Cardiac muscle cell (in vitro differentiated cells and primary cell): ENCODE data around the gene ATP9B. TPM values are rescaled to one million over a fixed set of nuclear protein-coding genes. Genes with fewer than 3 reads are reported as not detected.

ENCODE experiments used
- DNase-seq, 2 donors: peaks; one replicate each; pipeline versions ENCODE4 v3.0.0 to v3.0.0-alpha.2; 2010 to 2017; ENCODE audit warnings: low read depth in 1 of 2, low spot score in 1 of 2
- H3K27ac ChIP-seq: fragments of 200-600 bp; sonication (generic); 2 replicates; pipeline ENCODE4 v1.5.1; 2016
- H3K27me3 ChIP-seq: fragments of 200-600 bp; sonication (generic); 2 replicates; pipeline ENCODE4 v1.6.0; 2016; ENCODE audit warnings: control low read depth
- H3K36me3 ChIP-seq: fragments of 200-600 bp; sonication (generic); 2 replicates; pipeline ENCODE4 v1.5.1; 2016; ENCODE audit warnings: control low read depth
- H3K4me1 ChIP-seq: fragments of 200-600 bp; sonication (generic); 2 replicates; pipeline ENCODE4 v1.8.1; 2017; ENCODE audit warnings: low read depth, mild to moderate bottlenecking, mixed run types
- H3K4me3 ChIP-seq: fragments of 200-600 bp; sonication (generic); 2 replicates; pipeline ENCODE4 v1.5.1; 2016; ENCODE audit warnings: mild to moderate bottlenecking
- H3K9me3 ChIP-seq: fragments of 200-600 bp; sonication (generic); 2 replicates; pipeline ENCODE4 v1.5.1; 2017; ENCODE audit warnings: low read depth, mild to moderate bottlenecking, control low read depth
- polyA plus RNA-seq: library from polyadenylated mRNA; unstranded; fragments of >200 nt; fragmentation: Nextera tagmentation; extraction: Ambion mirVana; gene quantifications from 2 replicates; pipeline ENCODE4 v1.2.1, GENCODE V29; 2016
- total RNA-seq: library from RNA; depleted of rRNA; stranded (reverse); fragments of >200 nt; gene quantifications from 2 replicates; pipeline ENCODE4 v1.2.3, GENCODE V29; 2016
- TF ChIP-seq, protein P1 (sequence below): IDR thresholded peaks from 2 replicates; pipeline ENCODE4 v1.5.1; 2012; ENCODE audit warnings: low read depth, mild to moderate bottlenecking, low read length

ATP9B gene
- total and polyA plus RNA-seq, 2 experiments from 2014 or later = 14.1 to 14.2 TPM

DNA sequence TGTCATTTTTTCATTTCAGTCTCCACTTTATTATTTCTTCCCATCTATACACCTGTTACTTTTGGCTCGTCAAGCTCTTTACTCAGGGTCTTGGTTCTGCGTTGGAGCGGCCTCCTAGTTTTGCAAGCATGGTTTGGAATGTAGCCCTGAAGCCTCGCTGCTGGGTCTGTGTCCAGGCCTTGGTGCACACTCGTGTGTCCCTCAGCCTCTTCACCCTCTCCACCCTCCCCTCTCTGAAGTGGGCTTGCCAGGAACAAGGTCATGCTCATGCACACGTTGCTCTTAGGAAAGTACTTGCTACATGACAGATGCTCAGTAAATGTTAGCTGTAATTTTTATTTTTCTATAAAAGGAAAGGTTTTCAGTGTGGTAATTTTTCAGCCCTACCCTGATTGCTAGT is 147.0 kb downstream of the ATP9B start:
- H3K4me3 ChIP-seq = no peak overlapping the region
- H3K36me3 ChIP-seq = no peaks in the 10 kb centered on the region
- H3K4me1 ChIP-seq = no peaks in the 10 kb centered on the region
- H3K9me3 ChIP-seq = no peaks in the 10 kb centered on the region
- no peak overlapping the region for H3K27ac ChIP-seq
- DNase-seq = no peak
- TF ChIP-seq, protein P1, sequence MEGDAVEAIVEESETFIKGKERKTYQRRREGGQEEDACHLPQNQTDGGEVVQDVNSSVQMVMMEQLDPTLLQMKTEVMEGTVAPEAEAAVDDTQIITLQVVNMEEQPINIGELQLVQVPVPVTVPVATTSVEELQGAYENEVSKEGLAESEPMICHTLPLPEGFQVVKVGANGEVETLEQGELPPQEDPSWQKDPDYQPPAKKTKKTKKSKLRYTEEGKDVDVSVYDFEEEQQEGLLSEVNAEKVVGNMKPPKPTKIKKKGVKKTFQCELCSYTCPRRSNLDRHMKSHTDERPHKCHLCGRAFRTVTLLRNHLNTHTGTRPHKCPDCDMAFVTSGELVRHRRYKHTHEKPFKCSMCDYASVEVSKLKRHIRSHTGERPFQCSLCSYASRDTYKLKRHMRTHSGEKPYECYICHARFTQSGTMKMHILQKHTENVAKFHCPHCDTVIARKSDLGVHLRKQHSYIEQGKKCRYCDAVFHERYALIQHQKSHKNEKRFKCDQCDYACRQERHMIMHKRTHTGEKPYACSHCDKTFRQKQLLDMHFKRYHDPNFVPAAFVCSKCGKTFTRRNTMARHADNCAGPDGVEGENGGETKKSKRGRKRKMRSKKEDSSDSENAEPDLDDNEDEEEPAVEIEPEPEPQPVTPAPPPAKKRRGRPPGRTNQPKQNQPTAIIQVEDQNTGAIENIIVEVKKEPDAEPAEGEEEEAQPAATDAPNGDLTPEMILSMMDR = no peak
- H3K27me3 ChIP-seq = no peaks in the 10 kb centered on the region

- Histone ChIP-seq H3K9me3 (no peaks in the 10 kb centered on the region), H3K36me3 (no peaks in the 10 kb centered on the region), H3K4me1 (no peaks in the 10 kb centered on the region), H3K27ac (no peak overlapping the region), H3K27me3 (no peaks in the 10 kb centered on the region), H3K4me3 (no peak overlapping the region)
- DNase-seq = peak in 1 of 2 donors; percentile 50
- TF ChIP-seq, protein P1 = no peak
Measured at GRCh38 chr18:79217979-79218604, 148.9 kb downstream of the ATP9B start.

- TF ChIP-seq, protein P1 = no peak
- Histone ChIP-seq H3K4me3 (no peak overlapping the region), H3K4me1 (no peaks in the 10 kb centered on the region), H3K9me3 (no peaks in the 10 kb centered on the region), H3K27ac (no peak overlapping the region), H3K36me3 (no peaks in the 10 kb centered on the region), H3K27me3 (no peaks in the 10 kb centered on the region)
- no peak for DNase-seq
Measured at GRCh38 chr18:79218605-79219190, 149.5 kb downstream of the ATP9B start.

- Histone ChIP-seq H3K36me3 (no peaks in the 10 kb centered on the region), H3K4me3 (no peak overlapping the region), H3K4me1 (no peaks in the 10 kb centered on the region), H3K27ac (no peak overlapping the region), H3K9me3 (no peaks in the 10 kb centered on the region), H3K27me3 (no peaks in the 10 kb centered on the region)
- TF ChIP-seq, protein P1 = no peak
- DNase-seq = no peak
Measured at GRCh38 chr18:79221136-79221535, 151.9 kb downstream of the ATP9B start.

DNA sequence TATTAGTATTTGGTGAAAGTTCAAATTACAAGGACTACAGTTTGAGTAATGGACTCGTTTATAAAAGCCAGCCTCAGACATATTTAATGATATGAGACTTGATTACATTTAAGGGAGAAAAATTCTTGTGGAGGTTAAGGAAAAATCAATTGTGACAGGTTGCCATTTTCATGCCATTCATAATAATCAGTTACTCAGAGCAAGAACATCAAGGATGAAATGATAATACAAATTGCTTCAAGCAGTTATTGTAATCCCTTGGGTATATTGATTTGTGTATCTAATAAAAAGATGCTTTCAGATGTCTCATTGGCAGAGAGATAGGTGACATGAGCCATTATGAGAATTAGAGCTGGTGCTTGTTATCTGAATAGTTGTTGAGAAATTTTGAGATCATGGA is 153.6 kb downstream of the ATP9B start:
- Histone ChIP-seq H3K9me3 (no peaks in the 10 kb centered on the region), H3K4me1 (no peaks in the 10 kb centered on the region), H3K27me3 (no peaks in the 10 kb centered on the region), H3K4me3 (no peak overlapping the region), H3K27ac (no peak overlapping the region), H3K36me3 (no peaks in the 10 kb centered on the region)
- no peak for DNase-seq
- TF ChIP-seq, protein P1 = no peak
